HG03097 (cell line): ENCODE data around the gene CDC25C.
"Not testable (repeated sequence)": the region's sequence is repeated elsewhere in the genome, so short reads cannot be mapped to it uniquely, and the experiment has no call there.

Experiments
- ATAC-seq: cut with Tn5 transposase; IDR thresholded peaks from one replicate; pipeline ENCODE4 v1.9.1; 2021; ENCODE audit not compliant: unreplicated experiment, low FRiP score

CDC25C gene

GRCh38 chr5:138349852-138350562 is 18.4 kb upstream of the CDC25C start:
- no peak for ATAC-seq

GRCh38 chr5:138346889-138347288 is 15.3 kb upstream of the CDC25C start:
- no peak for ATAC-seq

DNA sequence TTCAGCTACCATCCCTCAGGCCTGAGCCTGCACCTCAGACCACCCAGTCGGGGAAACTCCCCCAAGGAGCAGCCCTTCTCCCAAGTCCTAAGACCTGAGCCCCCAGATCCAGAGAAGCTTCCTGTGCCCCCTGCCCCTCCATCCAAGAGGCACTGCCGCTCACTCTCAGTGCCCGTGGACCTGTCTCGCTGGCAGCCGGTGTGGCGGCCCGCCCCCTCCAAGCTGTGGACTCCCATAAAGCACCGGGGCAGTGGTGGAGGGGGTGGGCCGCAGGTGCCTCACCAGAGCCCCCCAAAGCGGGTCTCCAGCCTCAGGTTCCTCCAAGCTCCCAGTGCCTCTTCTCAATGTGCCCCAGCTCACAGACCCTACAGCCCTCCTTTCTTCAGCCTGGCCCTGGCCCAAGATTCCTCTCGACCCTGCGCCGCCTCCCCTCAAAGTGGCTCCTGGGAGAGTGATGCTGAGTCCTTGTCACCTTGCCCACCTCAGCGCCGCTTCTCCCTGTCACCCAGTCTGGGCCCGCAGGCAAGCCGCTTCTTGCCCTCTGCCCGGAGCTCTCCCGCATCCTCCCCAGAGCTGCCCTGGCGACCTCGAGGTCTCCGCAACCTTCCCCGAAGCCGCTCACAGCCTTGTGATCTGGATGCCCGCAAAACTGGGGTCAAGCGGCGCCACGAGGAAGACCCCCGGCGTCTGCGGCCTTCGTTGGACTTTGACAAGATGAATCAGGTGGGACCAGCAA is 13.5 kb upstream of the CDC25C start:
- ATAC-seq: no peak

GRCh38 chr5:138340008-138340407 is 8.4 kb upstream of the CDC25C start:
- no peak for ATAC-seq

DNA sequence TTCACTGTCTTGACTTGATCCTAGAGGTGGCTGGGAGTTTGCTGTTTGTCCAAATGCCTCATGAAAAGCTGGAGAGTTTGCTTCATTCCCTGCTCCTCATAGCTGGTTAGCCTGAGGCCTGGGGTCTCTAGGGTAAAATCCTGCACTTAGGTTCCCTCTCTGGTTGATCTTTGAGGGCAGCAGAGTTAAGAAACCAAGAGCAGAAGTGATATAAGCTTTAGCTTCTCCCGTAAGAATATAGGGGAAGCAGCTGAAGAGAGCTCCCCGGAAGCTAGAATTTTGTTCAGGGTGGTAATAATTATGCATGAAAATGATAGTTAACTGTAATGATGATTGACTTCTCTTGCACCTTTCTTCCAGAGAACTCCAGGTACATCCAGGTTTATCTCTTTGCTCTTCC is 7.9 kb upstream of the CDC25C start:
- no peak for ATAC-seq

- ATAC-seq: no peak
Measured at GRCh38 chr5:138339091-138339456, 7.5 kb upstream of the CDC25C start.

- no peak for ATAC-seq
Measured at GRCh38 chr5:138338411-138339090, 6.9 kb upstream of the CDC25C start.

- peak; percentile 76 for ATAC-seq
Measured at GRCh38 chr5:138337685-138338410, 6.2 kb upstream of the CDC25C start, which contains the start of gene FAM53C. Gene FAM53C (plus strand): TSS chr5:138338266. CDS start chr5:138341336, 3,070 bp downstream.

DNA sequence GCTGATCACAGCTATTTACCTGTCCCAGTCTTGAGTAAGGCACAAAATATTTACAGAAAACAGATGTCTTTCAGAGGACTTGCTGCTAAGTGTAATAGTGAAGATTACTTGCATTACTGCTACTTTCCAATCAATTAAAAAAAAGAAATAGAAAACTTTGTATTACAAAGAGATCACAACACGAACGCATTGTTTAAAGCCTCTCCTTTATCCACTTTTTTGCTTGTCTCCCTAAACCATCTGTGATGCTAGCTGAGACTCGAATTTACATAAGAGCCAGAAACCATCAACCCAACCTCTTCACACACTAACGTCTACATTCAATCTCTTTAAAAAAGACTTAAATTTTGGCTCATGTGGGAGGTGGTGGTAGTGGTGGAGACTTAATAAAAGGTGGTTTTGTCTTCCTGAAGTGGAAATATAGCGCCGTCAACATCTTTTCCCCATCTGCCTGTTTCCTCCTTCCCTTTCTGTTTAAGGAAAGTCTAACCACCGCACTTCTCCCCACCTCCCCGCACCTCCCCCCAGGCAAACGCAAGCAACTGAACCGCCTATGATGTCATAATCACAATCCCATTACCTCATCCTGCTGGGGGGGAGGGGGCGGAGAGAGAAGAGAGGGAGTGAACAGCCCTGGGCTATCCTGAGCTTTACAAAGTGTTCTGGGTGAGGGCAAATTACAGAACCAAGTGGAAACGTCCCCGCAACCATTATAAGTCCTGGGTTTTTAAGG is 5.5 kb upstream of the CDC25C start:
- peak; percentile 4 for ATAC-seq

- ATAC-seq: no peak
Measured at GRCh38 chr5:138334867-138335447, 3.4 kb upstream of the CDC25C start.

- ATAC-seq: no peak
Measured at GRCh38 chr5:138330813-138331448, 673 bp downstream of the CDC25C start.

GRCh38 chr5:138318211-138318610 is 13.4 kb downstream of the CDC25C start:
- ATAC-seq: not testable (repeated sequence)

GRCh38 chr5:138316355-138316754 is 15.2 kb downstream of the CDC25C start:
- no peak for ATAC-seq

GRCh38 chr5:138315751-138316278 is 15.8 kb downstream of the CDC25C start:
- ATAC-seq: no peak

- ATAC-seq: no peak
Measured at GRCh38 chr5:138305797-138306196, 25.8 kb downstream of the CDC25C start.

GRCh38 chr5:138303372-138303771 is 28.2 kb downstream of the CDC25C start:
- ATAC-seq: no peak

- no peak for ATAC-seq
Measured at GRCh38 chr5:138289296-138289695, 42.3 kb downstream of the CDC25C start.

DNA sequence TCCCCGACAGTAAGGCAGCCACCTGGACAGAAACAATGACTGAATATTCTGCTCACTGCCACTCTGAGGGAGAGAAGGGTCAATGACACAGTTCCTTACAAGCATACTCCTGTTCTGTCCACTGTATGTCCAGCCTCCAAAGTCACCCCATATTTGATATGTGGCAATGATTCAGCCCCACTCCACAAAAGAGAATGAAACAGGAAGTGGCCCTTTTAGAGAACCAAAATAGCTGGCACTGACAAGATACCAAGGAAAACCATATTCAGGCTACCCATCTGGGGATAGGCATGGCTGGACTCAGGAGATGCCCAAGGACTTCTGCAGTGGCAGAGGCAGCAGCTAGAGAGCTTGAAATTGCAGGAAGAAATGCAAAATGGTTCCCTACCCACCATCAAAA is 44.4 kb downstream of the CDC25C start:
- no peak for ATAC-seq
